Raji (cell line): ENCODE measurements around the gene REPS1.

Experiments
- POLR2A ChIP-seq: IDR thresholded peaks from 2 replicates; pipeline ENCODE4 v1.6.1; 2011; ENCODE audit warnings: low read depth, low read length, control low read depth; ENCODE audit not compliant: insufficient read depth

Gene REPS1

DNA sequence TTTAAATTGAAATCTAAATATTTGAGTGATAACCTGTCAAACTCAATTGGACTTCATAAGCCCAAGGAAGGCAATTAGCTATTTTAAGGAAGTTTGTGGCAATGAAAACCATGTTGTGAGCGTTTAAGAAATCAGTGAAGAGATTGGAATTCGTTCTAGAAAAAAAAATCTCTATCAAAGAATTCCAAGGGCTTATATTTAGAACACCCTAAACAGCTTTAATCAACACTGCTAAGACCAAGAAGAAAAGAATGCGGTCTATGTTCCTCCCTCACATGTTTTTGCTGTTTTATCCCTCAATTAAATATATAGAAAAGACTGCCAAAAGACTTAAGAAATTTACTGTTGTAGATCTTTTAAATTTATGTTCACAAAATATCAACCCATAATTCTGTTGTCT, 23.9 kb upstream of the REPS1 start:
- TF ChIP-seq POLR2A = no peak

DNA sequence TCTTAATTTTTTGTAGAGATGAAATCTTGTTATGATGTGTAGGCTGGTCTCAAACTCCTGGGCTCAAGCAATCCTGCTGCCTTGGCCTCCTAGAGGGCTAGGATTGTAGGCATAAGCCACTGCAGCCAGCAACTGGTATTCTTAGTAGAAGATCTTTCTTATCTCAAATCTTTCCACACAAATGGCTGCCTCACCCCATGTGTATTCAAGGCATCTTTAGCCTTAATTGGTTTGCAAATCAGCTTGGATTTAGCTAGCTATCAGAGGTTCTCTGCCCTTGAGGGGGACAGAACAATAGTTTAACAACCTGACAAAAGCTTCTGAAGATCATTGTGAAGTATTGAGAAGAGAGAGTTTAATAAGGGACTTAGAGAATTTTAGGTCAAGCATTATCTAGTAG, 22.6 kb upstream of the REPS1 start:
- TF ChIP-seq POLR2A = no peak

DNA sequence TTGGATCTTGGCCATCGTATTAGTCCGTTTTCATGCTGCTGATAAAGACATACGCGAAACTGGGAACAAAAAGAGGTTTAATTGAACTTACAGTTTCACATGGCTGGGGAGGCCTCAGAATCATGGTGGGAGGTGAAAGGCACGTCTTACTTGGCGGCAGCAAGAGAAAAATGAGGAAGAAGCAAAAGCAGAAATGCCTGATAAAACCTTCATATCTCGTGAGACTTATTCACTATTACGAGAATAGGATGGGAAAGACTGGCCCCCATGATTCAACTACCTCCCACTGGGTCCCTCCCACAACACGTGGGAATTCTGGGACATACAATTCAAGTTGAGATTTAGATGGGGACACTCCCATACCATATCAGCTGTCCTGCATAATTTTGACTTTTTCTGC, 20.1 kb upstream of the REPS1 start:
- no peak for TF ChIP-seq POLR2A

DNA sequence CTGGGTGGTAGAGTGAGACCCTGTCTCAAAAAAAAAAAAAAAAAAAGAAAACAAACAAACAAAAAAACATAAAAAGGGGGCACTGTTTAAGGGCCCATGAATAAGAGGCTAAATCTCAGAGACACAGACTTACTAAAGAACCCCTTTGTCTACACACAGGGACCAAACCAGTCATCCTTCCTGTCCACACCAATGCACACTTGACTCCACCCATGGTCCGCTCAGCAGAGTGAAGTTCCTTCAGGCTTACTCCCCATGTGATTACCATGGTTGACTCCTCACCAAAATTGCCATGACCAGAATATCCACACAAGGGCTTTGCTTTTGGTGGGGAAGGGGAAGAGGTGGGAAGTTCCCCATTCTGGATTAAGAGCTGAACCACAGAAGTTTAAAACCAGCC, 19.4 kb upstream of the REPS1 start:
- TF ChIP-seq POLR2A = no peak

DNA sequence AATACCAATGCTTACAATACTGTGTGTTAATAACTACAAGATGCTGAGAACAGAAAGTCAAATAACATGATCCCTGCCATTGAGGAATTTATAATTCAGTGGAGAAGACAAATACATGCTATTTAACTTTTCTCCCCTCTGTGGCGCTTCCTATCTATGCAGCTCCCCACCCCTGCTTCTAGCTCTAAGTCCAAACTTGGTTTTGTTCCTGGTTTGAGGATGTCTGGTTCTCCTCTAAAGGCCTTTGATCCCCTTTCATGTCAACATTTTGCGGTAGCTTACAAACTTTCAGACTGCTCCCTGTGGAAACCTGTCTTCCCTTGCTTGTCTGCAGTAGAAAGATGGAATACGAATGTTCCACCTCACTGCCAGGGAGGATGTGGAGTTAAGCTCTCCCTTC, 18.4 kb upstream of the REPS1 start:
- no peak for TF ChIP-seq POLR2A

DNA sequence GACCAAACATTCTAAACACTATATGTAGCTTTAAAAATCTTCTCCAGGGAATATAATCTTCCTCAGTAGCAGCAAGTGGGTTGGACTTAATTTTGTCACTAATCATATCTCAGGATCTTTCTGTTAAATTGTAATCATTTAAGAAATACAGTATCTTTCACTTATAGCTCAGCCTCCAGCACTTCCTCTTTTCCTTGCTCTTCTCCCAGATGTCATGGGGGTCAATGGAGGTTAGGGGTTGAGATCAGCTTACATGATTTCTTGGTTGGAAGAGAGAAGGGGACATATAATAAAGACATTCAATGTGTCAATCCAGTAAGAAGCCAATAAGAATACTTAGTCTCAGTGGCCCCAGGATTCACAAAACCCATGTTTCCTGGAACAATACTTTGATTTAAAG, 15.7 kb upstream of the REPS1 start:
- no peak for TF ChIP-seq POLR2A

DNA sequence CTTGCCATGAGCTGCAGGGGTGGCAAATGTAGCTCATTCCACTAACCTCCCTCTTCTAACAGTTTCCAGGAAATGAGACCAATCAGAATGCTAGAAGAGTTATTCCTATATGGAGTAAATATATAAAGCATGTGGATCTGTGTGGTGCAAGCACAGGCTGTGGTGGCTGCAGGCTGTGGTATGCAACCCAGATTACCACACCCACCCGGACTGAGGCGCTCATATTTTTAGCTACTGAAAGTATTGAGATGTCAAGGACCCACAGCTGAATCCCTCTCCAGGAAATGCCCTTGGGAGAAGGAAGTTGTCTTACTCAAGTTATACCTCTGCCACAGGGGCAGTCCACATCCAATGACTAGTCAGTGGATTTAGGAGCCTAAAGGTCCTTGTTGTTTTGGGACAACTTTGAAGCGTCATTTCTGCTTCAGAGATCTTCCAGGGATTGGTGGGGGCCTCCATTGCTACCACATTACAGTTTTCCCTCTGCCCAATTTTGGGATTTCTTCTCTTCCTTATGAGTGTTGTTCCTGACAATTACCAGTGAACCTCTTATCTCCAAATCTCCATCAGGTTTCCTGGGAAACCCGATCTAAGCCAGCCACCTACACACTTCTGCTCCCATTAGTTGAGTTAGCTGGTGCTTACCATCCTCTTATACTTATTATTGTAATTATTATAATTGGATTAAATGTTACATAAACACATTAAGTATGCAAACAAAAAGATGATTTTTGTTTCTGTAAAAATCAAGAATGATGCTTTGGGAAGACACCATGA, 12.1 kb upstream of the REPS1 start:
- TF ChIP-seq POLR2A = no peak

DNA sequence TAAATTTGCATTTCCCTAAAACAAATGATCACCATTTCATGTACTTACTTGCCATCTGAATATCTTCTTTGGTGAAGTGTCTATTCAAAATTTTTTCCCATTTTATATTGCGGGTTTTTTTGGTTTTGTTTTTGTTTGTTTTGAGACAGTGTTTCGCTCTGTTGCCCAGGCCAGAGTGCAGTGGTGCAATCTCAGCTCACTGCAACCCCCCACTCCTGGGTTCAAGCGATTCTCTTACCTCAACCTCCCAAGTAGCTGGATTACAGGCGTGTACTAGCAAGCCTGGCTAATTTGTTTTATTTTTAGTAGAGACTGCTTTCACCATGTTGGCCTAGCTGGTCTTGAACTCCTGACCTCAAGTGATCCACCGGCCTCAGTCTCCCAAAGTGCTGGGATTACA, 9.1 kb upstream of the REPS1 start:
- TF ChIP-seq POLR2A = no peak

DNA sequence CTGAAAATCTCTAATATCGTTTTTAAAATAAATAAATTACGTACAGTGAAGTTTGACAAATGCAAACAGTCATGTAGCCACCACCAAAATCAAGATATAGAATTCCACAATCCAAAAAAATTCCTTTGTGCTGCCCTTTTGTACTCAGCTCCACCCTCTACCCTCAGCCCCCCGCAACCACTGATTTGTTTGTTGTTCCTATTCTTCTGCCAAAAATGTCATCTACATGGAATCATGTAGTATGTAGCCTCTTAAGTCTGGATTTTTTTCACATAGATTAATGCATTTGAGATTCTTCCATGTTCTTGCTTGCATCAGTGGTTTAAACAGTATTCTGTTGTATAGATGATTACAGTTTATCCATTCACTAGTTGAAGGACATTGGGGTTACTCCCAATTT, 8.5 kb upstream of the REPS1 start:
- TF ChIP-seq POLR2A = no peak

DNA sequence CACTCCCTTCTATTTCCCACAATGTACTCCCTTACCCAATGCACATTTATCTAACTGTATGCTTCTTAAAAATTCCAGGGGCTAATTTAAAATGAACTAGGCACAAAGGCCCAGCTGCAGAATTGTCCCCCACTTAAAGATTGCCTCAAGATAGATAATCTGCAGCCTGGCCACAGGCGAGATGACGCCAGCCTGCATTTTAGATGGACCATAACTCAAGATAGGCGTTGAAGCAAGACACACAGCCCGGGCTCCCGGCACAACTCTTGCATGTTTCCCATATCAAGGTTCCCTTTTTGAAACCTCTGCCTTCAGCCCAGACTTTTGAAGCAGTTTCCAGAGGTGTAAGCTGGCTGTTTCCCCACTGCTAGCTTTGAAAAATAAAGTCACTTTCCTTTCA, 3.2 kb upstream of the REPS1 start:
- TF ChIP-seq POLR2A = no peak

DNA sequence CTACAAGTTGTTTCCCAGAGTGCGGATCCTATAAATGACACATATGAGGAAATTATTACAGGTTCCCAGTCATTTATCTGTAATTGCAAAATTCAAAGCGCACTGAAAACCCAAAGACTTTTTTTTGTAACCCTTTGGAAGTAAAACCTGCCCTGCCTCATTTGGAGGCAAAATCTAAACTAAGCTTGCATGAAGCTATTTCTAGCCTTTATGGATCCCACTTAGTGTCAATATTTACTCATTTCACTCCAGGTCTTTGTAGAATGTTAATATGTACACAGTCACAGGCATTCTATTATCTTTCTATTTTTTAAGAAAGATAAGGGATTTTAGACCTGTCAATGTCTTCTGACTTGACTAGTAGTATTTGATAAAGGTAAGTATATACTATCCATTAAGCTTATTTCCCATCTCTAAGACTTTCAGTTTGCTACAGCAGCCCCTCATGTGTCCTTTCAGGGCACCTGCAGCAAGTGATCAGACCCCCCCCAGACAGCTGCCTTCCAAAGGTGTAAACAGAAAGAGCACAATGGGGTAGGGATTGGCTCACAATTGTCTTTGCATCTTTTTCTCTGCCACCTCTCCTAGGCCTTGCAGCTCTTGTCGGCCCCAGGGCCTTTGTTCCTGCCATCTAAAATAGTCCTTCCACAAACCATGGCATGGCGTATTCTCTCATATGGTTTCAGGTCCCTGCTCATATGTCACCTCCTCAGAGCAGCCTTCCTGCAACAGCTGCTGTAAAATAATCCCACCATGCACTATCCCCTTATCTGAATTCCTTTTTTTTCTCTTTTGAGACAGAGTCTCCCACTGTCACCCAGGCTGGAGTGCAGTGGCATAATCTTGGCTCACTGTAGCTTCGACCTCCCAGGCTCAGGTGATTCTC, 1.3 kb upstream of the REPS1 start:
- no peak for TF ChIP-seq POLR2A

DNA sequence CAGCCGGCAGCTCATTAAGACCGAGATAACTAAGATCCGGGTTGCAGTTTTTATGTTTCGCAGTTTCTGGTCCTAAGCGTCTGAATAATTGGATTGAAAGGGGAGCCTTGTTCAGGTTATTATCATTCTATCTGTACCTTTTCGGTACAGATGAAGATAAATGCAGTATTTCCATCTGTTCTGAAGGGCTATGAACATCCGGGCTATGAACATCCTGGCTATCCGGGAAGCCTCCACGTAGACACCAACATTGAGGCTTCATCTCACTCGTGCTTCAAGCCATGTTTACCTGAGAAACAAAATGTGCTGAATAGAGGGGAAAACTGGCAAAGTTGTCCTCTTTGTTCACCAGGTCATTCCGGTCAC, 399 bp upstream of the REPS1 start:
- no peak for TF ChIP-seq POLR2A

DNA sequence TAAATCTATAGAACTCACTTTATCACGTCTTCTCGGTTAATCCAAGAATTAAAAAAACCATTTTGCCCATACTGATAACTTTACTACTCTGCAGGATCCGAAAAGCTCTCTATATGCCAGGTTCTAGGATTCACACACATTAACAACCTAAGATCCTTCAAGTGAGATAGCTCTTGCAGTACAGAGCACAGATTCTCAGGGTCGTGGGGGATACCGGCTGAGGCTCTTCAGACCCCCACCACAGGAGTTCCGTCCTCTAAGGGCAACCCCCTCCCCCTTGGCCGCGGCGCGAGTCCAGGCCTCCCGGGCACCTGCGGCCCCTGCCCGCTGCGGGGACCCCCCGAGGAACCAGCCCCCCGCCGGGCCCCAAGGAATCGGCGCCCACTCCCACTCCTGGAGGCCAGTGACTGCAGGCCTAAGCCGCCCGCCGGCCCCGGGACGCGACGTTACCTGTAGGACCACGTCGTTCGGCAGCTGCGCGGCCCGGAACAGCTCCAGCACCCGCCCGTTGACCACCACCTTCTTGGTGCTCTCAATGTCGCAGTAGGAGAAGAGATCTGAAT, 892 bp downstream of the REPS1 start:
- TF ChIP-seq POLR2A = no peak; the same call in 1 of the 2 replicates

DNA sequence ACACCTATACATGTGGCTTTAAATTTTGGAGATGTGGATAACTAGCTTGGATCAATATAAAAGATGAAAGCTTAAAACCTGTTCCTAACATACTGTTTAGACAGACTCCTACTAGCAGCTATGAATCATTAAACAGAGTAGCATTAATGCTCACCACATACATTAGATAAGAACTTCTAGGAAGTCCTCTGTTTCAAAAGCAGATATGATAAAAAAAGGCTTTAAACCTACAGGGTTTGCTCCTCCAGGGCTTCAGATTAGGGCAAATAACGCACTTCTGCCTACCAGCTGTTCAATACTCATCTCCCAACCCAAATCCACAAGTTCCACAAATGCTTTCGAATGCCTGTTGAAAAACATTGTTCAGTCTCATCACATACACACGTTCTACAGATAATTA, 1.5 kb downstream of the REPS1 start:
- TF ChIP-seq POLR2A = no peak

DNA sequence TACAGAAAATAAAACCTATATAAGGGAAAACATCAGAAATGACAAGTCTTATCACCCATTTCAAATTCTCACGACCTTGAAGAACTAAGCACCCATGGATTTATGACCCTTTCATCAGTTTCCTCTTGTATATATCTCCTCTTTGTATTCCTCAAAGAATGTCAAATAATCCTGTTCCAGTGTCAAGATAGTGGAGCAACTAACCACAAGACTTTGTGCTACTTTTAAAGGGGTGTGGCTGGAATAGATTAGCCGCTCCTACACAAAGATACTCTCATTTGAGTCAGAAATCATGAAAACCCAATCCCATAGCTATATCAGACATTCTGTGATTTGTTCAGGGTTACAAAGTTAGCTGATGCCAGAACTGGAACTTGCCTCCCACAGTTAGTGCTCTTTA, 6.6 kb downstream of the REPS1 start:
- TF ChIP-seq POLR2A = no peak
